ENCODE data around the gene ATAD1.

The ATAD1 gene

DNA sequence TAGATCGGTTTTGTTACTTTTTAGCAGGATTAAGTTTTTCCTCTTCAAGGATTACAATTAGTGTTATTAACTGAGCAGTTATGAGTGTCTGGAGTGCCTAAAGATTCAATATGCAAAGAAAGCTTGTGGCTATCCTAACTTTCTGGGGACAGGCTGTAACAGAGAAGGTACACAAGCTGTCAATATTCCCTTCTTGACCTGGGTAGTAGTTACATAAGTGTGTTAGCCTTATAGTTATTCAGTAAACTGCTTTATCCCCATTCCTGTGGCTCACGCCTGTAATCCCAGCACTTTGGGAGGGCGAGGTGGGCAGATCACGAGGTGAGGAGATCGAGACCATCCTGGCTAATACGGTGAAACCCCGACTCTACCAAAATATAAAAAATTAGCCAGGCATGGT is 31.6 kb downstream of the ATAD1 start:
- no peak for ATAC-seq
- TF ChIP-seq, protein P1, sequence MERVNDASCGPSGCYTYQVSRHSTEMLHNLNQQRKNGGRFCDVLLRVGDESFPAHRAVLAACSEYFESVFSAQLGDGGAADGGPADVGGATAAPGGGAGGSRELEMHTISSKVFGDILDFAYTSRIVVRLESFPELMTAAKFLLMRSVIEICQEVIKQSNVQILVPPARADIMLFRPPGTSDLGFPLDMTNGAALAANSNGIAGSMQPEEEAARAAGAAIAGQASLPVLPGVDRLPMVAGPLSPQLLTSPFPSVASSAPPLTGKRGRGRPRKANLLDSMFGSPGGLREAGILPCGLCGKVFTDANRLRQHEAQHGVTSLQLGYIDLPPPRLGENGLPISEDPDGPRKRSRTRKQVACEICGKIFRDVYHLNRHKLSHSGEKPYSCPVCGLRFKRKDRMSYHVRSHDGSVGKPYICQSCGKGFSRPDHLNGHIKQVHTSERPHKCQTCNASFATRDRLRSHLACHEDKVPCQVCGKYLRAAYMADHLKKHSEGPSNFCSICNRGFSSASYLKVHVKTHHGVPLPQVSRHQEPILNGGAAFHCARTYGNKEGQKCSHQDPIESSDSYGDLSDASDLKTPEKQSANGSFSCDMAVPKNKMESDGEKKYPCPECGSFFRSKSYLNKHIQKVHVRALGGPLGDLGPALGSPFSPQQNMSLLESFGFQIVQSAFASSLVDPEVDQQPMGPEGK (CRISPR knock-in tag; IDR thresholded peaks at IDR 0.05; ENCODE audit: borderline replicate concordance), result no peak
- TF ChIP-seq CSDC2 (CRISPR knock-in tag; IDR thresholded peaks at IDR 0.05), result no peak
- TF ChIP-seq ZFP30 (CRISPR knock-in tag; IDR thresholded peaks at IDR 0.05), result no peak
- TF ChIP-seq ZFP3 (CRISPR knock-in tag; IDR thresholded peaks at IDR 0.05), result no peak
- no peak for TF ChIP-seq SNAI2 (CRISPR knock-in tag; IDR thresholded peaks at IDR 0.05)
- no peak for TF ChIP-seq TCF4 (CRISPR knock-in tag; IDR thresholded peaks at IDR 0.05; ENCODE audit: borderline replicate concordance)
- TF ChIP-seq, protein P2, sequence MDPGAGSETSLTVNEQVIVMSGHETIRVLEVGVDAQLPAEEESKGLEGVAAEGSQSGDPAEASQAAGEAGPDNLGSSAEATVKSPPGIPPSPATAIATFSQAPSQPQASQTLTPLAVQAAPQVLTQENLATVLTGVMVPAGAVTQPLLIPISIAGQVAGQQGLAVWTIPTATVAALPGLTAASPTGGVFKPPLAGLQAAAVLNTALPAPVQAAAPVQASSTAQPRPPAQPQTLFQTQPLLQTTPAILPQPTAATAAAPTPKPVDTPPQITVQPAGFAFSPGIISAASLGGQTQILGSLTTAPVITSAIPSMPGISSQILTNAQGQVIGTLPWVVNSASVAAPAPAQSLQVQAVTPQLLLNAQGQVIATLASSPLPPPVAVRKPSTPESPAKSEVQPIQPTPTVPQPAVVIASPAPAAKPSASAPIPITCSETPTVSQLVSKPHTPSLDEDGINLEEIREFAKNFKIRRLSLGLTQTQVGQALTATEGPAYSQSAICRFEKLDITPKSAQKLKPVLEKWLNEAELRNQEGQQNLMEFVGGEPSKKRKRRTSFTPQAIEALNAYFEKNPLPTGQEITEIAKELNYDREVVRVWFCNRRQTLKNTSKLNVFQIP (CRISPR knock-in tag; IDR thresholded peaks at IDR 0.05; ENCODE audit: borderline replicate concordance, low read depth), result no peak
- no peak for TF ChIP-seq TOX (CRISPR knock-in tag; IDR thresholded peaks at IDR 0.05; ENCODE audit: borderline replicate concordance)
- TF ChIP-seq ZC3H10 (CRISPR knock-in tag; IDR thresholded peaks at IDR 0.05), result no peak
- TF ChIP-seq ISL1 (CRISPR knock-in tag; IDR thresholded peaks at IDR 0.05), result no peak
- no peak for TF ChIP-seq GLIS3 (CRISPR knock-in tag; IDR thresholded peaks at IDR 0.05)
- no peak for TF ChIP-seq ZNF70 (CRISPR knock-in tag; IDR thresholded peaks at IDR 0.05)
- TF ChIP-seq, protein P3, sequence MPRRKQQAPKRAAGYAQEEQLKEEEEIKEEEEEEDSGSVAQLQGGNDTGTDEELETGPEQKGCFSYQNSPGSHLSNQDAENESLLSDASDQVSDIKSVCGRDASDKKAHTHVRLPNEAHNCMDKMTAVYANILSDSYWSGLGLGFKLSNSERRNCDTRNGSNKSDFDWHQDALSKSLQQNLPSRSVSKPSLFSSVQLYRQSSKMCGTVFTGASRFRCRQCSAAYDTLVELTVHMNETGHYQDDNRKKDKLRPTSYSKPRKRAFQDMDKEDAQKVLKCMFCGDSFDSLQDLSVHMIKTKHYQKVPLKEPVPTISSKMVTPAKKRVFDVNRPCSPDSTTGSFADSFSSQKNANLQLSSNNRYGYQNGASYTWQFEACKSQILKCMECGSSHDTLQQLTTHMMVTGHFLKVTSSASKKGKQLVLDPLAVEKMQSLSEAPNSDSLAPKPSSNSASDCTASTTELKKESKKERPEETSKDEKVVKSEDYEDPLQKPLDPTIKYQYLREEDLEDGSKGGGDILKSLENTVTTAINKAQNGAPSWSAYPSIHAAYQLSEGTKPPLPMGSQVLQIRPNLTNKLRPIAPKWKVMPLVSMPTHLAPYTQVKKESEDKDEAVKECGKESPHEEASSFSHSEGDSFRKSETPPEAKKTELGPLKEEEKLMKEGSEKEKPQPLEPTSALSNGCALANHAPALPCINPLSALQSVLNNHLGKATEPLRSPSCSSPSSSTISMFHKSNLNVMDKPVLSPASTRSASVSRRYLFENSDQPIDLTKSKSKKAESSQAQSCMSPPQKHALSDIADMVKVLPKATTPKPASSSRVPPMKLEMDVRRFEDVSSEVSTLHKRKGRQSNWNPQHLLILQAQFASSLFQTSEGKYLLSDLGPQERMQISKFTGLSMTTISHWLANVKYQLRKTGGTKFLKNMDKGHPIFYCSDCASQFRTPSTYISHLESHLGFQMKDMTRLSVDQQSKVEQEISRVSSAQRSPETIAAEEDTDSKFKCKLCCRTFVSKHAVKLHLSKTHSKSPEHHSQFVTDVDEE (CRISPR knock-in tag; IDR thresholded peaks at IDR 0.05), result no peak
- TF ChIP-seq, protein P4, sequence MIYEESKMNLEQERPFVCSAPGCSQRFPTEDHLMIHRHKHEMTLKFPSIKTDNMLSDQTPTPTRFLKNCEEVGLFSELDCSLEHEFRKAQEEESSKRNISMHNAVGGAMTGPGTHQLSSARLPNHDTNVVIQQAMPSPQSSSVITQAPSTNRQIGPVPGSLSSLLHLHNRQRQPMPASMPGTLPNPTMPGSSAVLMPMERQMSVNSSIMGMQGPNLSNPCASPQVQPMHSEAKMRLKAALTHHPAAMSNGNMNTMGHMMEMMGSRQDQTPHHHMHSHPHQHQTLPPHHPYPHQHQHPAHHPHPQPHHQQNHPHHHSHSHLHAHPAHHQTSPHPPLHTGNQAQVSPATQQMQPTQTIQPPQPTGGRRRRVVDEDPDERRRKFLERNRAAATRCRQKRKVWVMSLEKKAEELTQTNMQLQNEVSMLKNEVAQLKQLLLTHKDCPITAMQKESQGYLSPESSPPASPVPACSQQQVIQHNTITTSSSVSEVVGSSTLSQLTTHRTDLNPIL (CRISPR knock-in tag; IDR thresholded peaks at IDR 0.05; ENCODE audit: low read depth), result no peak
- no peak for TF ChIP-seq ESRRG (CRISPR knock-in tag; IDR thresholded peaks at IDR 0.05)
- TF ChIP-seq ZNF565 (CRISPR knock-in tag; conservative IDR thresholded peaks at IDR 0.05; ENCODE audit: low read depth), result no peak
- no peak for TF ChIP-seq ZNF8 (CRISPR knock-in tag; IDR thresholded peaks at IDR 0.05)
- no peak for TF ChIP-seq BACH2 (CRISPR knock-in tag; IDR thresholded peaks at IDR 0.05; ENCODE audit: borderline replicate concordance)
- TF ChIP-seq OSR1 (CRISPR knock-in tag; IDR thresholded peaks at IDR 0.05), result no peak

DNA sequence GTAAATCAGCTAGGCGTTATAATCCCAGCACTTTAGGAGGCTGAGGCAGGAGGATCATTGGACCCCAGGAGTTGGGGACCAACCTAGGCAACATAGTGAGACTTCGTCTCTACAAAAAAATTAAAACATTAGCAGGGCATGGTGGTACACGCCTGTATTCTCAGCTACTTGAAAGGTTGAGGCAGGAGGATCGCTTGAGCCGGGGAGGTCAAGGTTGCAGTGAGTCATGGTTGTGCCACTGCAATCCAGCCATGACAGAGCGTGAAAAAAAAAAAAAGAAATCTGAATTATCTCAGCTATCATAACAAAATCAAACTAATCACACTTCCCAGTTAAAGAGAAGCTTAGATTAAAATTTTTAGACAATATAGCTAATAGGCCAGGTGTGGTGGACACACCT is 35.3 kb downstream of the ATAD1 start:
- no peak for ATAC-seq
- TF ChIP-seq ZFP3 (CRISPR knock-in tag; IDR thresholded peaks at IDR 0.05), result no peak
- no peak for TF ChIP-seq ZNF70 (CRISPR knock-in tag; IDR thresholded peaks at IDR 0.05)
- no peak for TF ChIP-seq CSDC2 (CRISPR knock-in tag; IDR thresholded peaks at IDR 0.05)
- no peak for TF ChIP-seq ISL1 (CRISPR knock-in tag; IDR thresholded peaks at IDR 0.05)
- no peak for TF ChIP-seq ZNF565 (CRISPR knock-in tag; conservative IDR thresholded peaks at IDR 0.05; ENCODE audit: low read depth)
- TF ChIP-seq, protein P3 (CRISPR knock-in tag; IDR thresholded peaks at IDR 0.05), result no peak
- TF ChIP-seq, protein P5, sequence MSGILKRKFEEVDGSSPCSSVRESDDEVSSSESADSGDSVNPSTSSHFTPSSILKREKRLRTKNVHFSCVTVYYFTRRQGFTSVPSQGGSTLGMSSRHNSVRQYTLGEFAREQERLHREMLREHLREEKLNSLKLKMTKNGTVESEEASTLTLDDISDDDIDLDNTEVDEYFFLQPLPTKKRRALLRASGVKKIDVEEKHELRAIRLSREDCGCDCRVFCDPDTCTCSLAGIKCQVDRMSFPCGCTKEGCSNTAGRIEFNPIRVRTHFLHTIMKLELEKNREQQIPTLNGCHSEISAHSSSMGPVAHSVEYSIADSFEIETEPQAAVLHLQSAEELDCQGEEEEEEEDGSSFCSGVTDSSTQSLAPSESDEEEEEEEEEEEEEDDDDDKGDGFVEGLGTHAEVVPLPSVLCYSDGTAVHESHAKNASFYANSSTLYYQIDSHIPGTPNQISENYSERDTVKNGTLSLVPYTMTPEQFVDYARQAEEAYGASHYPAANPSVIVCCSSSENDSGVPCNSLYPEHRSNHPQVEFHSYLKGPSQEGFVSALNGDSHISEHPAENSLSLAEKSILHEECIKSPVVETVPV (CRISPR knock-in tag; IDR thresholded peaks at IDR 0.05), result no peak
- TF ChIP-seq ARNTL (CRISPR knock-in tag; IDR thresholded peaks at IDR 0.05; ENCODE audit: borderline replicate concordance, low read depth), result no peak
- TF ChIP-seq PPARA (CRISPR knock-in tag; IDR thresholded peaks at IDR 0.05; ENCODE audit: borderline replicate concordance), result no peak
- no peak for TF ChIP-seq ZC3H10 (CRISPR knock-in tag; IDR thresholded peaks at IDR 0.05)
- TF ChIP-seq ZFP30 (CRISPR knock-in tag; IDR thresholded peaks at IDR 0.05), result no peak
- TF ChIP-seq GLIS3 (CRISPR knock-in tag; IDR thresholded peaks at IDR 0.05), result no peak
- TF ChIP-seq ZNF8 (CRISPR knock-in tag; IDR thresholded peaks at IDR 0.05), result no peak
- TF ChIP-seq RARB (CRISPR knock-in tag; IDR thresholded peaks at IDR 0.05), result no peak
- TF ChIP-seq SNAI2 (CRISPR knock-in tag; IDR thresholded peaks at IDR 0.05), result no peak
- TF ChIP-seq, protein P2 (CRISPR knock-in tag; IDR thresholded peaks at IDR 0.05; ENCODE audit: borderline replicate concordance, low read depth), result no peak

Measured in SK-N-SH treated with all-trans-retinoic acid at 6 μM for 48 hours (cell line).